Measurements from ENCODE around the gene CHFR. TPM values are rescaled to one million over a fixed set of nuclear protein-coding genes. Genes with fewer than 3 reads are reported as not detected.
"Not testable (repeated sequence)": the region's sequence is repeated elsewhere in the genome, so short reads cannot be mapped to it uniquely, and the experiment has no call there.

CHFR gene
- polyA plus RNA-seq, 4 donors = 19.5 to 30.5 (median 25.2) TPM

GRCh38 chr12:132842449-132843045 is 44.9 kb downstream of the CHFR start:
- no peak for DNase-seq (ENCODE audit: low read depth in 4 of 4, low spot score in 2 of 4)

DNA sequence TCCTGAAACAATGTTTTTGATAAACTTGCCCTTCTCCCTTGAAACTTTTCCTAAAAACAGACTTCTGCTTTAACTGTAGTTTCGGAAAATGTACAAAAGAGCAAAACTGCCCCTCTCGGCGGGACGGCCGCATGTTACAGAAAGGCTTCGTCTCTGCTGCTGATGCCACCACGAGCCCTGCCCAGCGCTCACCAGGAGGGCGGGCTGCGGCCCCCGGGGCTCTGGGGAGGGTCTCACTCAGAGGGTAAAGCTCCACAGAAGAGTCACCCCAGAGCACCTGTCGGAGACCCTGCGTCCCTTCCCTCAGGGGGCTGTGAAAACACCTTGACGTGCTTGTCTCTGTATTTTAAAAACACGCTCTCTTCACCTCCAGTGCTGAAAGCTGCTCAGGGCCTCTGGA is 46.3 kb downstream of the CHFR start:
- DNase-seq (ENCODE audit: low read depth in 4 of 4, low spot score in 2 of 4) = no peak

DNA sequence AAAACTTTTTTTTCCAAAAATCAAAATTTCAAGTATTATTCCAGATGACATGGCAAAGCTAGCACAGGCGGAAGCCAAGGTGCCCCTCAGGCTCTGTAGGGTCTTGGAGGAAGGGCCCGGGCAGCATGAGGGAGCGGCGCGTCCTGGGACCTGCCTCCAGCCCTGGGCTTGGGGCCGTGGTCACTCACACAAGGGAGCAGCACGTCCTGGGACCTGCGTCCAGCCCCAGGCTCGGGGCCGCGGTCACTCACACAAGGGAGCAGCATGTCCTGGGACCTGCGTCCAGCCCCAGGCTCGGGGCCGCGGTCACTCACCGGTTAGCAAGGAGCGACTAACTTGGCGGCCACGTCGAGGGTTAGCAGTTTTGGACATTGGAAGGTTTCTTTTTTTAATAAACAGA is 46.9 kb downstream of the CHFR start:
- DNase-seq (ENCODE audit: low read depth in 4 of 4, low spot score in 2 of 4) = no peak

DNA sequence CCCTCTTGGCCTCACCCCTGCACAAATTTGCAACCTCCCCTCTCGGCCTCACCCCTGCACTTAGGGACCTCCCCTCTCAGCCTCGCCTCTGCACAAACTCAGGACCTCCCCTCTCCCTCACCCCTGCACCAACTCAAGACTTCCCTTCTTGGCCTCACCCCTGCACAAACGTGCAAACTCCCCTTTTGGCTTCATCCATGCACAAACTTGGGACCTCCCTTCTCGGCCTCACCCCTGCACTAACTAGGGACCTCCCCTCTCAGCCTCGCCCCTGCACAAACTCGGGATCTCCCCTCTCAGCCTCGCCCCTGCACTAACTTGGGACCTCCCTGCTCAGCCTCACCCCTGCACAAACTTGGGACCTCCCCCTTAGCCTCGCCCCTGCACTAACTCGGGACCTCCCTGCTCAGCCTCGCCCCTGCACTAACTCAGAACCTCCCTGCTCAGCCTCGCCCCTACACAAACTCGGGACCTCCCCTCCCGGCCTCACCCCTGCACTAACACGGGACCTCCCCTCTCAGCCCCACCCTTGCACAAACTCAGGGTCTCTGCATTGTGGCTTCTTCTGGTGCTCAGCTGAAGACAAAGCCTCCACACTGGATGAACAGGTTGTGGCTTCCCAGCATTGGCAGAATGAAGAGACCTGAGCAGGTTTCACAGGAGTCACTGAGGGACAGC is 47.7 kb downstream of the CHFR start:
- DNase-seq (ENCODE audit: low read depth in 4 of 4, low spot score in 2 of 4) = no peak

DNA sequence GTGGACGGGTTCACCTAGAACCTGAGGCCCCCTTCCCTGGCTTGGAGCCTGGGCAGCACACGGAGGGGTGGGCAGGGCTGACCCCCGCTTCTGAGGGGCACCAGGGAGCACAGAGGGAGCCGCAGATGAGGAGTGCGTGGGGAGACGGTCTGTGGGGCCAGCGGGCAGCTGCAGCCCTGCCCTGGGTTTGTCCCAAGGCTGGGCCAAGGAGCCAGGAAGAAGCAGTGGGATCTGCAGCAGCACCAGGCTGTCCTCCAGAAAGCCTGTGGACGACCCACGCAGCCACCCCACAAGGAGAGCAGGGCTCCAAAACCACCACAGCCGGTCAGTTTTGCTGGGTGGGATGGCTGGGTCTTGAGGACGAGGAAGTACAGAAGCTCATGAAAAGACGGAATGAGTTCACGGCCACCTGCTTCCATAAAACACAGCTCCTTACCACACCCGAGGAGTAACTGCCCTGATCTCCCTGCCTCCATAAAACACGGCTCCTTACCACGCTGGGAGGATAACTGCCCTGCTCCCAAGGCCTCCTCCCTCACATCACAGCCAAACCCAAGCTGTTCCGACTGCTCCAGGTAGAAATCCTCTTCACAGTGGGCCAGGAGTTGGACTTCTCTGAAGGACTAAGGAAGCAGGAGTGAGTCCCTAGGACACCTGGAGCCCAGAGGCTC is 48.9 kb downstream of the CHFR start:
- no peak for DNase-seq (ENCODE audit: low read depth in 4 of 4, low spot score in 2 of 4)

DNA sequence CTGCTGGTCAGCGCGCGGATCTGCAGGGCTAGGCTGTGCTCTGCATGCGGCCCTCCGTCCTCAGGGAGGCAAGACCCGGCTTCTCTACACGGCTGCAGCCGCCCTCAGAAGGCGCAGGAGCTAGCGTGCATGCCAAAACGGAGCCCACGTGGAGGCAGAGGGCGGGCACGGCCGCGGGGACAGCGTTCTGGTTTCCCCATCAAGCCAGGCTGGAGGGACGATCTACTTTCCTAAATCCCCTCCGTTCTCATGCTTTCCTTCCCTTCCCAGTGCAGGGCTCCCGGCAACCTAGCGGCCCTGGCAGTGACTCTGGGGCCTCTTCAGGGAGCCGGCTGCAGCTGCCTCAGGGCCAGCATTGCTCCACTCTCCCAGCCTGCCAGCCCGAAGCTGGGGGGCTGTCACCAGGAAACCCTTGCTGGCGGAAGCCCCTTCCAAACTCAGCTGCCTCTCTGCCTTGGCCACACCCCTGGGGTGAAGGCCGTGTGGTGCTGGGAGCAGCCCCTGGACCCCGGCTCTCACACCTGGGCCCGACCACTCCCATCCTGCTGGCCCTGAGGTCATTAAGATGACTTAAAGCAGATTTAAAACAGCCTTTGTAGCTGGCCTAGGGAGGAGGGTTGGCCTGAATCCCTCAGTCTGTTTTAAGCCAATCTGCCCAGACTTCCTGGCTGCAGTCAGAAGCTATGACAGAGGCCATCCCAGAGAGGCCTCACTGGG is 49.6 kb downstream of the CHFR start:
- no peak for DNase-seq (ENCODE audit: low read depth in 4 of 4, low spot score in 2 of 4)

DNA sequence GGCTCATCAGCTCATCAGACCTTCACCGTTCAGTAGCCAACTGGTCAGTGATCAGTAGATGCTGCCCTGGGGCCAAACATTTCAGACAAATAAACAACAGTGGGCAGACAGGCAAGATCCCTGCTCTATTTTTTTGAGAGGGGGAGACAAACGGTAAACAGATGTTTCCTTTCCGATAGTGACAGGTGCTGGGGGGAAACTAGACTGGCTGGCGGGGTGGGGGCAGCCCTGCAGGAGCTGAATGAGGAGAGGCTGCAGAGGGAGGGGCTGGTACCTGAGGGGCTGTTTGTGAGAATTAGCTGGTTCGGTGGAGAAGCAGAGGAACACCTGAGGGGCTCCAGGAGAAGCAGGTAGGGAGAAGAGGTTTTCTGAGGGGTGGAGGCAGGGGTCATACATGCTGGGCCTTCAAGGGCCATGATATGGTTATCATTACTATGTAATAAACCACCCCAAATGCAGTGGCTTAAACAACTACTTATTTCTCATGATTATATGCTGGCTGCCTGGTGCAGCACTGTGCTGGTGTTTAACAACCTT is 50.5 kb downstream of the CHFR start:
- no peak for DNase-seq (ENCODE audit: low read depth in 4 of 4, low spot score in 2 of 4)

GRCh38 chr12:132836230-132836629 is 51.2 kb downstream of the CHFR start:
- not testable (repeated sequence) for DNase-seq (ENCODE audit: low read depth in 4 of 4, low spot score in 2 of 4)

- no peak for DNase-seq (ENCODE audit: low read depth in 4 of 4, low spot score in 2 of 4)
These were observed 52.1 kb downstream of the CHFR start for GRCh38 chr12:132835076-132836025.

GRCh38 chr12:132834181-132834711 is 53.2 kb downstream of the CHFR start:
- DNase-seq (ENCODE audit: low read depth in 4 of 4, low spot score in 2 of 4) = no peak

DNA sequence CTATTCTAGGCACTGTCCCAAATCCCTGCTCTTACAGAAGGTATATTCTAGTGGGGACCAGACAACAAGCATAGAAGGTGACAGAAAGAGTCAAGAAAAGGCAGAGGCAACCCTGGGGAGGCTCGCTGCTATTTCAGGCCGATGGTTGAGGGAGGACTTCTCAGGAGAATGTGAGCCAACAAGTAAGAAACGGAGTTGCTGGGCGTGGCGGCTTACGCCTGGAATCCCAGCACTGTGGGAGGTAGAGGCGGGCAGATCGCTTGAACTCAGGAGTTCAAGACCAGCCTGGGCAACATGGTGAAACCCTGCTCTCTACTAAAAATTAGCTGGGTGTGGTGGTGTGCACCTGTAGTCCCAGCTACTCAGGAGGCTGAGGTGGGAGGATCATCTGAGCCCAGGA is 54.1 kb downstream of the CHFR start:
- no peak for DNase-seq (ENCODE audit: low read depth in 4 of 4, low spot score in 2 of 4)

DNA sequence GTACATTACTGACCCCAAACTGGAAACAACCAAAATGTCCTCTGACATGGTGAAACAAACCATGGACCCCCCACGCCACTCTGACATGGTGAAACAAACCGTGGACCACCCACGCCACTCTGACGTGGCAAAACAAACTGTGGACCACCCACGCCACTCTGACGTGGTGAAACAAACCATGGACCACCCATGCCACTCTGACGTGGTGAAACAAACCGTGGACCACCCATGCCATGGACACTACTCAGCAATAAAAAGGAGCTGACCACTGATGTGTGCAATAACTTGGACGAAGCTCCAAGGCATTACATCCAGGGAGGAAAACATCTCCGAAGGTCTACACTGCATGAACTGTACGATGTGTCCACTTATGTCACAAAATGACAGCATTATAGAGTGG is 55.6 kb downstream of the CHFR start:
- DNase-seq (ENCODE audit: low read depth in 4 of 4, low spot score in 2 of 4) = no peak

- peak; percentile 87 to 92 (median 88) for DNase-seq (ENCODE audit: low read depth in 4 of 4, low spot score in 2 of 4)
These were observed 58.5 kb downstream of the CHFR start, which contains the start of gene GOLGA3 for GRCh38 chr12:132828706-132829534. GOLGA3 (minus strand) TSS chr12:132828869; CDS start chr12:132822128, 6,741 bp downstream.

DNA sequence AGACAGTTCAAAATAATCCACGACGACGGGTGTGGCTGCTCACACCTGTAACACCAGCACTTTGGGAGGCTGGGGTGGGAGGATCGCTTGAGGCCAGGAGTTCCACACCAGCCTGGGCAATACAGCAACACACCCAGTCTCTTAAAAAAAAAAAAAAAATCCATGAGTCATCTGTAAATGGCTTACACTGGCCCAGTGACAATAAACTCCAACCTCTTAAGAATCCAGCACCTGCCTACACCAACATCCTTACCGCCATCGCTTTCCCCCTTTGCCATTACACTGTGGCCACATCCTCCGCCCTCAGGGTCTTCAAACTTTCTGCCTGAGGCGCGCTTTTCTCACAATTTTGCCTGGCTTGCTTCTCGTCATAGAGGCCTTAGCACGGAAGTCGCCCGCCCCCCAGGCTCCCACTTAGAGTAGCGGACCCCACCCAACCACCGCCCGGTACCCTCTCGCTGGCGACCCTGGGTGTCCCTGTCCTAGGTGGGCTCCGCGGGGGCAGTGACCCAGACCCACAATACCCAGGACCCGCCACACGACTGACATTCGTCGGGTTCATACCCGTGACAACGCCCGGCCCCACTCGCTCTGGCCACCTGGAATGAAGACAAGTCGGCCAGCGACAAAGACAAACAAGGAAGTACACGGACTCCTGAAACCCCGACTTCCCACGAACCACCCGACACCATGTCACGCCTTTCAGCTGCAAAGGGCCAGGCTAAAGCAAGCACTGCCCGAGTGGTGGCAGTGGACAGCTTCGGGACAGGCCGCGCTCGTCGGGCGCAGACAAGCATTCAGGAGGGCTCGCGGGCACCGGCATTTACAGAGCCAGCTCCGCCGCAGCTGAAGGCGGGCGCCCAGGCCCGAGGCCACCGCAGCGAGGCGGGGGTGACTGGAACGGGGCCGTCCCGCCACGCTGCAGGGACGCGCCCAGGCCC is 59.4 kb downstream of the CHFR start:
- no peak for DNase-seq (ENCODE audit: low read depth in 4 of 4, low spot score in 2 of 4)

DNA sequence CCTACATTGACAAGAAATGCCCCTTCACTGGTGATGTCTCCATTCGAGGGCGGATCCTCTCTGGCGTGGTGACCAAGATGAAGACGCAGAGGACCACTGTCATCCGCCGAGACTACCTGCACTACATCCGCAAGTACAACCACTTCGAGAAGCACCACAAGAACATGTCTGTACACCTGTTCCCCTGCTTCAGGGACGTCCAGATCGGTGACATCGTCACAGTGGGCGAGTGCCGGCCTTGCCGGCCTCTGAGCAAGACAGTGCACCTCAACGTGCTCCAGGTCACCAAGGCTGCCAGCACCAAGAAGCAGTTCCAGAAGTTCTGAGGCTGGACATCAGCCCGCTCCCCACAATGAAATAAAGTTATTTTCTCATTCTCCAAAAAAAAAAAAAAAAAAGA is 61.5 kb downstream of the CHFR start:
- DNase-seq (ENCODE audit: low read depth in 4 of 4, low spot score in 2 of 4) = no peak

DNA sequence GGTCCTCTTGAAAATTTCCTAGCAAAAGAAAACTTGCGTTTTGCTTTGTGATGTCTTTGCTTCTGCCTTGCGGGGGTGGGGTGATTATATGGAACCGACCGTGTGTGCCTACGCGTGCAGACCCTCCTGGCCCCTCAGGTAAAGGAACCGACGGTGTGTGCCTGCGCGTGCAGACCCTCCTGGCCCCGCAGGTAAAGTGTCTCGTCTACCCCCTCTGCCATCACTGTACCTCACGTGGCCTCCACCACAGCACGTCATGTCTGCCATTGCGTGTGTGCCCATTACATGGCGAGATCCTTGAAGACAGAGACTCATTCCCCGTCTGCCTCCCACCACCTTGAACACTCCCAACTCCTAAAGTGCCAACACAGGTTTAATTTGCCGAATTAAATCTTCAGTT is 62.3 kb downstream of the CHFR start:
- DNase-seq (ENCODE audit: low read depth in 4 of 4, low spot score in 2 of 4) = no peak

DNA sequence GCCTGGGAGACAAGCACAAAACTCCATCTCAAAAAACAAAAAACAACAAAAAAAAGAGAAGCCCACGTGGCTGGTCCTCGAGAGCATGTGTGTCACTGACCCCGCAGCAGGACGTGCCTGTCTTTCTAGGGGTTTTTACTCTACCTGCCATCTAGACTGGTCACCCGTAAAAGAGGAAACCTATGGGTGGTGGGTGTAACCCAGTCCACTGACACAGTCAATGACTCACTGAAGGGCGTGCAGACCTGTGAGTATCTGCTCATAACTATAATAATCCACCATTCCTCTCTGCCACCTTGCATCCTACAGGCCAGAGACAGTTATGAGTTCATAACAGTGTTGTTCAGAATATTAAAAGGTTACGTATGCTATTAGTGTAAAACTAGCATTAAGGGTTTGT is 63.4 kb downstream of the CHFR start:
- no peak for DNase-seq (ENCODE audit: low read depth in 4 of 4, low spot score in 2 of 4)

DNA sequence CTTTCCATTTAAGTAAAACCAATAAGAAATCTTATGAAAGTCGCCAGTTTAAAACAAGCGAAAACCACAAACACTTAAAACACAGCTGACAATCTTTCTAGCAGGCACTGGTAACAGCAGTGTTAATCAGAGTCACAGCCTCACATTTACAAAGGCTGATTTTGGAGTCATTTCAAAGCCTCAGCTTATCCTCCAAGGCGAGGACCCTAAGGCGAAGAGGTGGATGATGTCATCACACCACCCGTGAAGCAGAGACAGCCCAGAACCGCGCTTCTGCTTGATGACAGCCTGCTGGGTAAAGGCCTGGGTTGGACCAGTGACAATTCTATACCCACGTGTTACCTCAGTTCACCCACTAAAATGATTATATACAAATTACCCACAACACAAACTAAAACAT is 68.8 kb downstream of the CHFR start:
- DNase-seq (ENCODE audit: low read depth in 4 of 4, low spot score in 2 of 4) = no peak

Measured in left renal cortex interstitium (tissue), 4 donors.